Common myeloid progenitor, CD34-positive (primary cell): ENCODE measurements around the gene TNIK.
"Not testable (repeated sequence)": the region's sequence is repeated elsewhere in the genome, so short reads cannot be mapped to it uniquely, and the experiment has no call there.

Experiments
- CTCF ChIA-PET: fragments of 350-600 bp; sonication (Branson Sonifier 250); formaldehyde crosslinking; loops from one replicate; lab custom pipeline; 2021; ENCODE audit warnings: antibody characterized with exemption; lab: Charles Lee
- POLR2A ChIA-PET: fragments of 350-600 bp; sonication (Branson Sonifier 250); formaldehyde crosslinking; loops from one replicate; lab custom pipeline; 2021; ENCODE audit warnings: antibody characterized with exemption; lab: Charles Lee
- DNase-seq, 3 donors: peaks; one replicate each; pipeline versions ENCODE4 v3.0.0 to v3.0.0-alpha.2; 2013
- H3K27ac ChIP-seq, 2 experiments: 1 replicate in 1 of 2; 2 replicates in 1 of 2; pipeline ENCODE4 v1.7.0; 2013; ENCODE audit warnings: inconsistent platforms in 2 of 2, low read length in 2 of 2, mild to moderate bottlenecking in 2 of 2, low read depth in 1 of 2, moderate library complexity in 1 of 2; ENCODE audit not compliant: severe bottlenecking in 2 of 2, insufficient read depth in 1 of 2, poor library complexity in 1 of 2
- H3K27me3 ChIP-seq, 5 experiments: replicated peaks in 2 of 5; 1 replicate in 3 of 5; 2 replicates in 2 of 5; pipeline versions ENCODE4 v1.6.1 to v1.7.0; 2013; ENCODE audit warnings: low read length in 4 of 5, mild to moderate bottlenecking in 2 of 5, moderate library complexity in 2 of 5, inconsistent platforms in 1 of 5; ENCODE audit not compliant: insufficient read depth in 5 of 5, control insufficient read depth in 4 of 5
- H3K36me3 ChIP-seq, 4 experiments: 1 replicate in 2 of 4; 2 replicates in 2 of 4; pipeline versions ENCODE4 v1.6.1 to v1.7.0; 2013; ENCODE audit warnings: low read length in 3 of 4, control low read depth in 1 of 4, mild to moderate bottlenecking in 1 of 4; ENCODE audit not compliant: control insufficient read depth in 4 of 4, insufficient read depth in 4 of 4
- H3K4me1 ChIP-seq, 4 experiments: 1 replicate in 3 of 4; 2 replicates in 1 of 4; pipeline versions ENCODE4 v1.6.1 to v1.7.1; 2013; ENCODE audit warnings: low read length in 3 of 4, mild to moderate bottlenecking in 3 of 4, control low read depth in 1 of 4, inconsistent platforms in 1 of 4, moderate library complexity in 1 of 4; ENCODE audit not compliant: control insufficient read depth in 4 of 4, insufficient read depth in 4 of 4; ENCODE audit errors: control extremely low read depth in 1 of 4
- H3K4me3 ChIP-seq, 7 experiments: 1 replicate in 4 of 7; 2 replicates in 3 of 7; pipeline versions ENCODE4 v1.5.1 to v1.7.0; 2013; ENCODE audit warnings: mild to moderate bottlenecking in 7 of 7, low read length in 6 of 7, moderate library complexity in 6 of 7, inconsistent platforms in 2 of 7, low read depth in 2 of 7, control low read depth in 1 of 7; ENCODE audit not compliant: insufficient read depth in 4 of 7, control insufficient read depth in 1 of 7; ENCODE audit errors: extremely low read depth in 1 of 7
- H3K9me3 ChIP-seq, 5 experiments: 1 replicate in 4 of 5; 2 replicates in 1 of 5; pipeline versions ENCODE4 v1.6.1 to v1.7.1; 2013; ENCODE audit warnings: low read length in 4 of 5, mild to moderate bottlenecking in 2 of 5, inconsistent platforms in 1 of 5, low read depth in 1 of 5, moderate library complexity in 1 of 5; ENCODE audit not compliant: control insufficient read depth in 4 of 5, insufficient read depth in 2 of 5; ENCODE audit errors: control extremely low read depth in 1 of 5
- WGBS: methylation state at CpG from one replicate; pipeline ENCODE4 v1.1.5; 2013; ENCODE audit not compliant: insufficient coverage; 5-methylcytosine and 5-hydroxymethylcytosine counted together

The TNIK gene

DNA sequence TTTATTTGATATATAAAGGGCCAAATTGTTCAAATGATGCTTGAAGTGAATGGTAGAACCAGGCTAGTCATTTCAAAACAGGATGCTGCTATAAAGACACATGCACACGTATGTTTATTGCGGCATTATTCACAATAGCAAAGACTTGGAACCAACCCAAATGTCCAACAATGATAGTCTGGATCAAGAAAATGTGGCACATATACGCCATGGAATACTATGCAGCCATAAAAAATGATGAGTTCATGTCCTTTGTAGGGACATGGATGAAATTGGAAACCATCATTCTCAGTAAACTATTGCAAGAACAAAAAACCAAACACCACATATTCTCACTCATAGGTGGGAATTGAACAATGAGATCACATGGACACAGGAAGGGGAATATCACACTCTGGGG is 172.4 kb downstream of the TNIK start:
- POLR2A ChIA-PET, H3K36me3 ChIP-seq, H3K4me3 ChIP-seq, H3K9me3 ChIP-seq, H3K27ac ChIP-seq, DNase-seq, CTCF ChIA-PET, H3K27me3 ChIP-seq: not testable (repeated sequence)
- WGBS: 100% methylated on average over 2 of the region's 3 CpGs
- H3K4me1 ChIP-seq: peaks cover 14 to 61% (median 47%) of the 10 kb centered on the region in 4 experiments

GRCh38 chr3:171286580-171287249 is 173.5 kb downstream of the TNIK start:
- DNase-seq: peak; percentile 29 to 87 (median 84)
- Histone ChIP-seq H3K4me3 (no peak overlapping the region), H3K9me3 (no peaks in the 10 kb centered on the region), H3K36me3 (no peaks in the 10 kb centered on the region), H3K4me1 (peaks cover 14 to 68% (median 50%) of the 10 kb centered on the region in 4 experiments), H3K27ac (no peak overlapping the region), H3K27me3 (no peaks in the 10 kb centered on the region)
- POLR2A ChIA-PET: no interaction called here
- CTCF ChIA-PET: no interaction called here
- WGBS: no CpG with 5 or more reads among the region's 1 CpG

DNA sequence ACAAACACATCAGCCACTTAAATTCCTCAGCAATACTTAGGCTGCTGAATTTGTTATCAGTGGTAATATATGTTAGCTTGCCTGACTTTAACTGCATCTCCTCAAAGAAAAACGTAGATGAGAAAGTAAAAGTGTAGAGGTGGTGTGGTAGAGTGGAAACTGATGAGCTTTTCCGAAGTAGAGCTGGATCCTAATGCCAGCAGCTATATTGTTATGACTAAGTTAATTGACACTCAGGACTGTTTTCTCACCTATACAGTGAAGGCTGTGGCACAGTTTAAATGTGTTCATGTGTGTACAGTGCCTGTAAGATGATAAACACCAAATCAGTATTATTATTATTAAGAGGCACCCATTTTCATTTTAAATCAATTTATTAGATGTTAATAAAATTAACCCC is 174.9 kb downstream of the TNIK start:
- peaks cover 10 to 59% (median 44%) of the 10 kb centered on the region in 4 experiments for H3K4me1 ChIP-seq
- POLR2A ChIA-PET: no interaction called here
- no peak for DNase-seq
- H3K27me3 ChIP-seq: no peaks in the 10 kb centered on the region
- 40% methylated on average over 2 of the region's 2 CpGs for WGBS
- no peaks in the 10 kb centered on the region for H3K9me3 ChIP-seq
- CTCF ChIA-PET: interaction anchor here (0.6 to 1.2 kb wide), 5 partner anchors 9 to 385 kb away, joined by 3 to 5 read pairs (median 3); no protein-coding TSS in a partner anchor
- H3K4me3 ChIP-seq: no peak overlapping the region
- no peaks in the 10 kb centered on the region for H3K36me3 ChIP-seq
- H3K27ac ChIP-seq: peak overlapping the region in 1 of 2 experiments; percentile 43

DNA sequence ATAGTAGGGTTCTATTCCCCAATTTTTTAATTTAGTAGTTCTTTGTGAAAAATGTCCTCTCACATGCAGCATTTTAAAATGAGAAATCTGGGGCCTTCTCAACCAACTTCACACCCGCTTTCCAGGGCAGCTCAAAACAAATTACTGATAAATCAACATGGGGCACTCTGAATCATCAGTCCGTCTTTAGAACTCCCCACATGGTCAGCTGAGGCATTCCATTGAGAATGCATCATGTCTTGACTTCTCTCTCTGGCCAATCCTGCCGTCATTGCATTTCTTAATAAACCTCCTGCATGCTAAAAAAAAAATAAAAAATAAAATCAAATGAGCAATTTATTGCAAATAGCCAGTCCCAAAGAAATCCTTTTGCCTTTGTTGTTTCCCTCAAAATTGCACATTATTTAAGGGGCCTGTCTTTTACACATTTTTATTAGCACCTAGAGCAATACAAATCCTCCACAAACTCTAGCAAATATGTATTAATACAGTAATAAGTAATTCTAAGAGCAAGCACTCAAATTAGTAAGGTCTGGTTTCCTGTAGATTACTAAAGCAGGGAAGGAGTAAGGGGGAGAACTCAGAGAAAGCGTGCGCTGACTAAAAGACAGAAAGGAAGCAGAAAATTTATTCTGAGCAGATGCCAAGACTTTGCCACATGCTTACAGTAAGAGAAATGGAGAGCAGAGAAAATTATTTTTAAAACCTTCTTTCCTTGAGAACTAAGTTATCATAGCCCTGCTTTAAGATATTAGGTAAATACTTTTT is 175.7 kb downstream of the TNIK start:
- peak; percentile 55 to 86 (median 84) for DNase-seq
- no peaks in the 10 kb centered on the region for H3K27me3 ChIP-seq
- 57% methylated on average over 3 of the region's 5 CpGs for WGBS
- ChIA-PET CTCF (interaction anchor here (0.6 to 1.2 kb wide), 3 partner anchors 9 to 384 kb away, joined by 3 read pairs; no protein-coding TSS in a partner anchor), POLR2A (no interaction called here)
- peaks cover 6 to 57% (median 41%) of the 10 kb centered on the region in 4 experiments for H3K4me1 ChIP-seq
- H3K4me3 ChIP-seq: peak overlapping the region in 1 of 7 experiments; percentile 25
- no peaks in the 10 kb centered on the region for H3K36me3 ChIP-seq
- H3K9me3 ChIP-seq: no peaks in the 10 kb centered on the region
- H3K27ac ChIP-seq: peak overlapping the region in 1 of 2 experiments; percentile 43

DNA sequence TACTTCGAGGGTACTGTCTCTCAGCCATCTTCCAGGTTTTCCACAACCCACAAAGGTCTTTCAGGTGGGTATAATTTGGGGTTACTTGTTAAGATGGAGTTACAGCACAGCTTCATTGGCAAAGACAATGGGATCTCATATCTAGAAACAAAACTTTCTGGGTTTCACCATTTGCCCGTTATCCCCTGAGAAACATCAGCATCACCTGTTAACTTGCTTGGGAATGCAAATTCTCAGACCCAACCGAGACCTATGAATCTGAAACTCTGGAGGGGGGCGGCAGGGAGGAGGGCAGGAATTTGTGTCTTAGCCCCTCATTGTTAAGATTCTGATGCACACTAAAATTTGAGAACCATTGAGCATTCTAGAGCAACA is 176.4 kb downstream of the TNIK start:
- no peaks in the 10 kb centered on the region for H3K27me3 ChIP-seq
- H3K9me3 ChIP-seq: no peaks in the 10 kb centered on the region
- H3K4me3 ChIP-seq: no peak overlapping the region
- CTCF ChIA-PET: no interaction called here
- H3K4me1 ChIP-seq: peaks cover 6 to 60% (median 41%) of the 10 kb centered on the region in 4 experiments
- no peak overlapping the region for H3K27ac ChIP-seq
- no peak for DNase-seq
- POLR2A ChIA-PET: no interaction called here
- no peaks in the 10 kb centered on the region for H3K36me3 ChIP-seq
- 100% methylated on average over 3 of the region's 4 CpGs for WGBS

- Histone ChIP-seq H3K27ac (no peak overlapping the region), H3K9me3 (no peaks in the 10 kb centered on the region), H3K4me3 (no peak overlapping the region), H3K4me1 (peaks cover 6 to 62% (median 41%) of the 10 kb centered on the region in 4 experiments), H3K27me3 (no peaks in the 10 kb centered on the region), H3K36me3 (no peaks in the 10 kb centered on the region)
- ChIA-PET POLR2A (no interaction called here), CTCF (interaction anchor here (1.2 kb wide), 1 partner anchor 15 kb away, joined by 3 read pairs; no protein-coding TSS in a partner anchor)
- DNase-seq: no peak
- 92% methylated on average over 3 of the region's 6 CpGs for WGBS
Observed at GRCh38 chr3:171283183-171283847, 176.9 kb downstream of the TNIK start.
